NCI-H2107 treated with DMSO at 0.1 percent for 48 hours (cell line): Measurements from ENCODE around the gene OLIG2.

Experiments used
- DNase-seq: peaks from one replicate; lab custom pipeline; 2025; ENCODE audit not compliant: unreplicated experiment; lab: John Stamatoyannopoulos, UW

Gene OLIG2

DNA sequence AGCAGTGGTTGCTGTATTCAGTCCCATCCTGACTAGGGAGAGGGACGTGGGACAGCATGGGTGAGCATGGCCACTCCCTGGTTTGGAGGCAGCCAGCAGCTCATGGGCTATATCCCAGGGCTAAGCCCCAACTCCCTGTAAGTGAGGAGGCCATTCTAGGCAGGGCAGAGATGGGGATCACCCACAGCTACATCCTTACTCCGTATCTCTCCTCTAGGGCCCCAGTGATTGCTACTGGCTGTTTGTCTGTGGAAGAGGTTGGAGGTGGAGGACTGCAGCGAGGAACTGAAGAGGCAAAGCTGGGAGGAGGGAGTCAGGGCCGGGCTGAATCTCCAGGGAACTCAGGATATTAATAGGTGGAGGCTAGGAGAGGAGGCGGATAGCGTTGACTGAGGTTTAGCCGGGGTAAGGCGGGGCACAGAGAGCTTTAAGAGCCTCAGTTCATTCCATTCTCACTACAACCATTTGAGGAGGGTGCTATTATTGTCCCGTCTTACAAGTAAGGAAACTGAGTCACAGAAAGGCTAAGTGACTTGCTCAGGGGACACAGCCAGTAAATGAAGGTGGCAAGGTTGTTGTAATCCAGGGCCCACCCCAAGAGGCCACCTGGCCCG is 6.8 kb downstream of the OLIG2 start:
- DNase-seq = no peak

DNA sequence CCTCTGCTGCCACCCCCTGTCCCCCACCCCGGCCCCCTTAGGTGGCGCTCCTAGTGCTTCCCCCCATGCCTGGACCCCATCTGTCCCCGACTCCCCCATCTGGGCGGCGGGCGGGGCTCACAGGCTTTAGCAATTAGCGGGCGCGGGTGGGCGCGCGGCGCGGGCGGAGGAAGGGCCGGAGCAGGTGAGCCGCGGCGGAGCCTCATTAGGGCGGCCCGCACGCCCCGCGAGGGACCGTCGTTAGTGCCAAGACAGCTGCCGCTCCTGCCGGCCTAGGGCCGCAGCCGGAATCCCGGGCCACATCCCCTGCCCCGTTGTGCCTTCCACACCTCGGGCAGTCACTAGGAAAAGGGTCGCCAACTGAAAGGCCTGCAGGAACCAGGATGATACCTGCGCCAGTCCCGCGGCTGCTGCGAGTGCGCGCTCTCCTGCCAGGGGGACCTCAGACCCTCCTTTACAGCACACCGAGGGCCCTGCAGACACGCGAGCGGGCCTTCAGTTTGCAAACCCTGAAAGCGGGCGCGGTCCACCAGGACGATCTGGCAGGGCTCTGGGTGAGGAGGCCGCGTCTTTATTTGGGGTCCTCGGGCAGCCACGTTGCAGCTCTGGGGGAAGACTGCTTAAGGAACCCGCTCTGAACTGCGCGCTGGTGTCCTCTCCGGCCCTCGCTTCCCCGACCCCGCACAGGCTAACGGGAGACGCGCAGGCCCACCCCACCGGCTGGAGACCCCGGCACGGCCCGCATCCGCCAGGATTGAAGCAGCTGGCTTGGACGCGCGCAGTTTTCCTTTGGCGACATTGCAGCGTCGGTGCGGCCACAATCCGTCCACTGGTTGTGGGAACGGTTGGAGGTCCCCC is 7.6 kb downstream of the OLIG2 start:
- no peak for DNase-seq

GRCh38 chr21:33033961-33034413 is 8.3 kb downstream of the OLIG2 start:
- no peak for DNase-seq

- no peak for DNase-seq
Measured at GRCh38 chr21:33035147-33035546, 9.4 kb downstream of the OLIG2 start.

DNA sequence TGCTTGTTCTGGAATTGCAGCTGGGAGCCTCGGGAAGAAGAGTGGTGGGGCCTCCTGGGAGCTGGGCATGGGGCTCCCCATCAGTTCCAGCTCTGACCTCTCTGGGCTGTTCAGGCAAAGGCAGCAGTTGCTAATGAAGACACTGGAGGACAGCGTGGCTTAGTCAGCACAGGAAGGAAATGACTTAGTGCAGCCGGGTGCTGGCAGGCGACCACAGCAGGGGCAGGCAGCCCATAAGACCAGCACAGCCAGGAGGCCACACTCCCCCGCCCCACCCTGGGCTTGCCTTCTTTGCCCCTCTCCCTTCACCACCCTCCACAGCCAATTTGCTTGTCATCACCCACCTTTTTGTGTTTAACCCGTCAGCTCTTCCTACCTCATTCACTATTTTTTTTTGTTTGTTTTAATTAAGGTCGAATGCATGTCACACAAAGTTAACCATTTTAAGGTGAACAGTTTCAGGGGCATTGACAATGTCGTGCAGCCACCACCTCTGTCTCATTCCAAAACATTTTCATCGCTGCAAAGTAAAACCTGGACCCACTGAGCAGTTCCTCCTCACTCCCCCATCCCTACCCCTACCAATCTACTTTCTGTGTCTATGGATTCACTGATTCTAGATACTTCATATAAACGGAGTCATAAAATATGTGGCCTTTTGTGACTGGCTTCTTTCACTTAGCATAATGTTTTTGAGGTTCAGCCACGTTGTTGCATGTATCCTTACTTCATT is 10.9 kb downstream of the OLIG2 start:
- DNase-seq = no peak

- DNase-seq = no peak
Measured at GRCh38 chr21:33037501-33037900, 11.8 kb downstream of the OLIG2 start.

GRCh38 chr21:33039536-33039935 is 13.8 kb downstream of the OLIG2 start:
- no peak for DNase-seq

- DNase-seq = no peak
Measured at GRCh38 chr21:33040215-33040614, 14.5 kb downstream of the OLIG2 start.

DNA sequence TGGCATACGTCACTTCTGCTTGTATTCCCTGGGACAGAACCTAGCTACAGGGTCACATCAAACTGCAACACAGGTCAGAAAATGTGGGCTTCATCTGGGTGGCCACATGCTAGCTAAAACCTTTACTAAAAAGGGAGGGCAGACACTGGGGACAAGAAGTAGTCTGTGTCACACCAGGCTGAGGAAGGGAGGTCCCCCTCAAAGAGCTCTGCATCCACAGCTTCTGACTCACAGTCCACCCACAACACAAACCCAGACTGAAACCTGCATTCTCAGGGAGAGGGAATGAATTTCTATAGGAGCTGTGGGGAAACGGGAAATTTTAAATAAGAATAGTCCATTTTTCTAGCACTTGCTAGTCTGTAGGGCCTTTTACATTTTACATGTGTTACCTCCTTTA is 16.2 kb downstream of the OLIG2 start:
- no peak for DNase-seq

- no peak for DNase-seq
Measured at GRCh38 chr21:33042812-33043211, 17.1 kb downstream of the OLIG2 start.

DNA sequence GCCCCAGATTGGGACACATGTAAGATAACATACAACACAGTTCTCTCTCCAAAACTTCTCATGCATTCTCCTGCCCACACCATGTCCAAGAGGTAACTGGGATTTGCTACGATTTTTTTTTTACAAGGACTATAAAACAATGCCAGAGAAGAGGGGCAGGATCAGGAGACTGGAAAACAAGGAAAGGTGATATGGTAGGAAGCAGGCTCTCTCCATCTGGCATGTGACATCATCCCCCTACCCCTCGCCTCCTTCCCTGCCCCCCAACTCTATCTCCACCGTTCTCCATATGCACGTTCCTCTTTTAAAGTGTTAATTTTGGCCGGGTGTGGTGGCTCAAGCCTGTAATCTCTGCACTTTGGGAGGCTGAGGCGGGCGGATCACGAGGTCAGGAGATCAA is 20.7 kb downstream of the OLIG2 start:
- DNase-seq = no peak

GRCh38 chr21:33047231-33047630 is 21.5 kb downstream of the OLIG2 start:
- no peak for DNase-seq

- DNase-seq = no peak
Measured at GRCh38 chr21:33051925-33052324, 26.2 kb downstream of the OLIG2 start.

DNA sequence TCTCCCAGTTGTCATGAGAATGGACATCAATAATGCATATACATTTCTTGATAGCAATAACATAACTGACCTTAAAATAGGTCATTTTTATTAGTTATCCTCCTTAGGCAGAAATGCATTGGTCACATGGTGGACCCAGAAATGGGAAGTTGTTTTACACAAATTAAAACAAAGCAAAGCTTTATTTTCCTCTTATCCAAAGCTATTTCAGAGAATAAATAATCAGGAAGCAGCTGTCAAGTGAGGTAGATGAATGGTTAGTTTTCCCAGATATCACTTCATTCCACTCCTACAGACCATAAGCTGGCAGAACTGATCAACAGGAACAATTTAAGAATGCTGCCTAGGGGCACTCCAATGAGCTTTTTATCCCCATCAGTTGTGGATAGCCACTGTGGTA is 28.2 kb downstream of the OLIG2 start:
- DNase-seq = no peak

GRCh38 chr21:33055991-33056390 is 30.3 kb downstream of the OLIG2 start:
- DNase-seq = no peak

DNA sequence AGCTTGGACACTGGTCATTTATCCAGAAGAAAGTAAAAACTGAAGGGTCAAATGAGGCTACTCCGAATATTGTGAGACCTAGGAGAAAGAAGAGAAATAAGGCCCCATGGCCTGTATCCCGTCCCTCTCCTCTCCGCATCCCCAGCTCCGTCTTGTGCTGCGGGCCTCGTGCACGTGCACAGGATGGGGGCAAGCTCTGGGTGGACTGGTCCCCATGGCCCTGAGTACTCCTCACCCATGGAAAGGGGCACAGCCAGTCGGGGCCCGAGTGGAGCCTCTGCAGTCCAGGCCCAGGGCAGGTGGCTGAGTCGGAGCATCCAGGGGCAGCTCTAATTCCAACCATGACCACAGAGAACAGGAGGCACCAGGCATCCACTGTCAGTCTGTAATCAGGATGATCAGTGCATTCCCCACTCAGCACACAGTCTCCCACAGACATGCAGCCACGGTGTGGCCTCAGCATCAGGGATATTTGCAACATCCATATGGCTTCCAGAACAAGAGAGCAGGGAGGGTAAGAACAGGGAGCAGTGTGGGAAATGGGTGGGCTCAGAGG is 31.7 kb downstream of the OLIG2 start:
- no peak for DNase-seq

GRCh38 chr21:33058527-33058926 is 32.8 kb downstream of the OLIG2 start:
- no peak for DNase-seq

- DNase-seq = no peak
Measured at GRCh38 chr21:33058957-33059356, 33.2 kb downstream of the OLIG2 start.

GRCh38 chr21:33059380-33059841 is 33.7 kb downstream of the OLIG2 start:
- no peak for DNase-seq

GRCh38 chr21:33061233-33061632 is 35.5 kb downstream of the OLIG2 start:
- no peak for DNase-seq

GRCh38 chr21:33063375-33063883 is 37.7 kb downstream of the OLIG2 start:
- no peak for DNase-seq
